ENCODE data around the gene ARHGAP26.

DNA sequence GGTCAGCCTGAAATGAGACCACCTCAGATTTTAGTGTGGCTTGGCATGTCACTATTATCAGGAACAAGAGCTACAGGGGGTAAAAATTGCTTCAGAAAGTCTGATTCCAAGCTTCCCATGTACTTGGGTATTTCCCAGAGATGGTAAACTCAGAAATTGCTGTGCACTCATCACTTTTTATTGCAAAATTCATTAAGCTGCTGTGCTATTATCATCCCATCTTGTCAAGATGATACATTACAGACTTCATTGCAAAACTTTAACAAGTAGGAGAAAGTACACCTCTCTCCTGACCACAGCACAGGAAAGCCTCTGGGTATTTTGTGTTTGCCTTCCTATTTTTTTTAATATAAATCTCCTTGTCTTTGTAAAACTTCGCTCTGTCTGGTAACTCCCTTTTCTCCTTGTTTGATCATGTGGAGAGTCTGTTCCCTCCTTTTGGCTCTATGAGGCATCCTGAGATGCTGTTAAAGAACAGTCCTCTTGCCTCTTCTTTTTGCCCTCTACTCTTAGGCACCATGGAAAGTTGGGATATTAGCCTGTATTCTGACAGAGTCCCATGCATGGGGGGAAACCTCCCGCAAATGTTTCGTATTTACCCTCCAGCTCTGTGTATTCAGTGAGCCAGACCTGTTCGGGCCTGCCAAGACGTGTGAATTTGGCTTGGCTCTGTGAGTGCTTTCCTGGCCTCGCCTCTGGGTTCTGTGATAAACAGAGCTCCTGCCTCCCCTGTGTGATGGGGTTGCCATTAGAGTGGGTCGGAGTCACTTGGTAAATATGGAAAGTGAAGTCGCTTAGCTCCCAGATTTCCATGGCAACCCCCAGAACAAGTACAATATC, 372.6 kb downstream of the ARHGAP26 start:
- TF ChIP-seq, protein P1, sequence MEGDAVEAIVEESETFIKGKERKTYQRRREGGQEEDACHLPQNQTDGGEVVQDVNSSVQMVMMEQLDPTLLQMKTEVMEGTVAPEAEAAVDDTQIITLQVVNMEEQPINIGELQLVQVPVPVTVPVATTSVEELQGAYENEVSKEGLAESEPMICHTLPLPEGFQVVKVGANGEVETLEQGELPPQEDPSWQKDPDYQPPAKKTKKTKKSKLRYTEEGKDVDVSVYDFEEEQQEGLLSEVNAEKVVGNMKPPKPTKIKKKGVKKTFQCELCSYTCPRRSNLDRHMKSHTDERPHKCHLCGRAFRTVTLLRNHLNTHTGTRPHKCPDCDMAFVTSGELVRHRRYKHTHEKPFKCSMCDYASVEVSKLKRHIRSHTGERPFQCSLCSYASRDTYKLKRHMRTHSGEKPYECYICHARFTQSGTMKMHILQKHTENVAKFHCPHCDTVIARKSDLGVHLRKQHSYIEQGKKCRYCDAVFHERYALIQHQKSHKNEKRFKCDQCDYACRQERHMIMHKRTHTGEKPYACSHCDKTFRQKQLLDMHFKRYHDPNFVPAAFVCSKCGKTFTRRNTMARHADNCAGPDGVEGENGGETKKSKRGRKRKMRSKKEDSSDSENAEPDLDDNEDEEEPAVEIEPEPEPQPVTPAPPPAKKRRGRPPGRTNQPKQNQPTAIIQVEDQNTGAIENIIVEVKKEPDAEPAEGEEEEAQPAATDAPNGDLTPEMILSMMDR (IDR thresholded peaks at IDR 0.05), result no peak
- no peak for TF ChIP-seq POLR2A (IDR thresholded peaks at IDR 0.05)
- no peak for TF ChIP-seq EP300 (IDR thresholded peaks at IDR 0.05)
